Measurements from ENCODE around the gene RFFL. TPM values are rescaled to one million over a fixed set of nuclear protein-coding genes. Genes with fewer than 3 reads are reported as not detected.

RFFL gene
- total RNA-seq, 1 experiment from 2014 or later: 29.6 TPM

DNA sequence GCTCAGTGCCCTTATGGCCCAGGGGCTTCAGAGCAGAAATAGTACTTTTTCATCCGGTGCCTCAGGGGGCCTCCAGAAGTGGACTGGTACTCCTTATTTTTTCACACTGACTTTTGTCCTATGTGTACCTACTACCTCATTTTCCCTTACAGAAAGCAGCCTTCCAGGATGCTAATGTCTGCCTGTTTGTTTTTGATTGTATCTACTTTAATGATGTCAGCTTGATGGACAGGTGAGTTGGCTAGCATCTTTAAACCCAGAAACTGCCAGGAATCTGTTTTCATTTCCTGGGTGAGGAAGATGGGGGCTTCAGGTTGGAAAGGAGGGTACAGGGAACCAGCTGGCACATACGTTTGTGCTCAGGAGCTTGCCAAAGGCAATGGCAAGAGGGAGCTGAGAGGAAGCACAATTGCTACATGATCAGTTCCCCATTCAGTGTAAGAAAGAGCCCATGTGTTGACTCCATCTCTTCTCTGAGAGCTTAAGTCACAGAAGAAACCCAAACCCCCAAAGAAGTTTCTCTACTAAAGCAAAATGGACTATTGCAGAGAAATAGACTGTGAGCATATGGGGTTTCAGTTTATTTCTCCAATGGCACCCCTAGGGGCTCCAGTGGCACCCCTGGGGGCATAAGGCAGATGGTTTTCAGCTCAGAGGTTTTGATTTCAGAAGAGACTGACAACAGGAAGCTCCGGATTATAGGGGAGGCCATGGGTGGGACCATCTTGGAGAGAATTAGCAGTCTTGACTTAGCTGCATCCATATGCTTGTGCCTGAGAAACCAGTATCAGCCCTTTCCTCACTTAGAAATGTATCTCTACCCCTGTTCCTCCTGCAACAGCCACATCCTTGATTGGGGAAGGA lies 66.9 kb downstream of the RFFL start:
- peaks cover 2% of the 10 kb centered on the region for H3K36me3 ChIP-seq (ENCODE audit: control insufficient read depth, insufficient read depth, low read length)
- H3K4me1 ChIP-seq: no peaks in the 10 kb centered on the region
- BruUV-seq (replicated peaks): no TSS peak
- H3K9me3 ChIP-seq: no peaks in the 10 kb centered on the region
- intact Hi-C loops (cut with micrococcal nuclease; ENCODE audit: unreplicated experiment): loop anchor here (10.0 kb wide), 1 partner anchor 538 kb away; the partner anchor contains the start of gene SLFN12L
- no peaks in the 10 kb centered on the region for H3K27me3 Mint-ChIP-seq (ENCODE audit: insufficient read depth, unreplicated experiment)
- no peak overlapping the region for H3K27ac Mint-ChIP-seq (ENCODE audit: unreplicated experiment)
- H3K27me3 ChIP-seq (replicated peaks; ENCODE audit: control insufficient read depth, insufficient read depth, low read length): no peaks in the 10 kb centered on the region
- no peaks in the 10 kb centered on the region for H3K4me1 Mint-ChIP-seq (ENCODE audit: low read depth, unreplicated experiment)
- DNase-seq: no peak
- H3K9me3 Mint-ChIP-seq (ENCODE audit: unreplicated experiment): no peaks in the 10 kb centered on the region
- peaks cover 18% of the 10 kb centered on the region for H3K36me3 Mint-ChIP-seq (ENCODE audit: insufficient read depth, unreplicated experiment)
- POLR2A ChIA-PET: no interaction called here
- TF ChIP-seq, protein P1, sequence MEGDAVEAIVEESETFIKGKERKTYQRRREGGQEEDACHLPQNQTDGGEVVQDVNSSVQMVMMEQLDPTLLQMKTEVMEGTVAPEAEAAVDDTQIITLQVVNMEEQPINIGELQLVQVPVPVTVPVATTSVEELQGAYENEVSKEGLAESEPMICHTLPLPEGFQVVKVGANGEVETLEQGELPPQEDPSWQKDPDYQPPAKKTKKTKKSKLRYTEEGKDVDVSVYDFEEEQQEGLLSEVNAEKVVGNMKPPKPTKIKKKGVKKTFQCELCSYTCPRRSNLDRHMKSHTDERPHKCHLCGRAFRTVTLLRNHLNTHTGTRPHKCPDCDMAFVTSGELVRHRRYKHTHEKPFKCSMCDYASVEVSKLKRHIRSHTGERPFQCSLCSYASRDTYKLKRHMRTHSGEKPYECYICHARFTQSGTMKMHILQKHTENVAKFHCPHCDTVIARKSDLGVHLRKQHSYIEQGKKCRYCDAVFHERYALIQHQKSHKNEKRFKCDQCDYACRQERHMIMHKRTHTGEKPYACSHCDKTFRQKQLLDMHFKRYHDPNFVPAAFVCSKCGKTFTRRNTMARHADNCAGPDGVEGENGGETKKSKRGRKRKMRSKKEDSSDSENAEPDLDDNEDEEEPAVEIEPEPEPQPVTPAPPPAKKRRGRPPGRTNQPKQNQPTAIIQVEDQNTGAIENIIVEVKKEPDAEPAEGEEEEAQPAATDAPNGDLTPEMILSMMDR (IDR thresholded peaks at IDR 0.05; ENCODE audit: insufficient read depth in 1 of 2, low read depth in 1 of 2, low read length in 1 of 2, severe bottlenecking in 1 of 2, unreplicated experiment in 1 of 2): no peak
- CTCF ChIA-PET: interaction anchor here (1.2 kb wide), 1 partner anchor 123 kb away, joined by 6 read pairs; the partner anchor contains the start of gene RAD51D
- H3K4me3 ChIP-seq (ENCODE audit: low read depth, low read length): no peak overlapping the region
- H3K4me3 Mint-ChIP-seq (ENCODE audit: unreplicated experiment): no peak overlapping the region

DNA sequence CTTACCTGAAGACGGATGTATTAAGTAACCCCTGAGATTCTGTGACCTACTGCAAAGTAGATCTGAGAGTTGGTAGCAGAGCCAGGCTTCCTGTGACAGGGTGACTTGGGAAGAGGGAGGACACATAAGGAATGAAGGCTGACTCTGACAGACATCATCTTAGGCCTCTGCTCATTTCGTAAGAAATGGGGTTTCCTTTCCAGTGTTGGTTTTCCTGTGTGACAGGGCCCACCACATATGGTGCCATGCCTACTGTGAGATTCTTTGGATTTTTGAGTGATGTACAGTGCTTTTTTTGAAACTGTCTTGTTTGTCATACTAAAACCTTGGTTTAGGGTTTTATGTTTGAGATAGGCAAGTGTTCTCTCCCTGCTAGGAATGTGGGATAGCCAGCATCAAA lies 70.5 kb downstream of the RFFL start:
- no TSS peak for BruUV-seq (replicated peaks)
- Histone ChIP-seq H3K27me3 (replicated peaks; ENCODE audit: control insufficient read depth, insufficient read depth, low read length) (no peaks in the 10 kb centered on the region), H3K36me3 (ENCODE audit: control insufficient read depth, insufficient read depth, low read length) (peaks cover 2% of the 10 kb centered on the region), H3K9me3 (no peaks in the 10 kb centered on the region), H3K4me3 (ENCODE audit: low read depth, low read length) (no peak overlapping the region), H3K4me1 (no peaks in the 10 kb centered on the region)
- H3K36me3 Mint-ChIP-seq (ENCODE audit: insufficient read depth, unreplicated experiment): peaks cover 8% of the 10 kb centered on the region
- no peaks in the 10 kb centered on the region for H3K27me3 Mint-ChIP-seq (ENCODE audit: insufficient read depth, unreplicated experiment)
- intact Hi-C loops (cut with micrococcal nuclease; ENCODE audit: unreplicated experiment): loop anchor here (10.0 kb wide), 1 partner anchor 542 kb away; the partner anchor contains the start of gene SLFN12L
- ChIA-PET CTCF (no interaction called here), POLR2A (no interaction called here)
- DNase-seq: no peak
- no peak overlapping the region for H3K4me3 Mint-ChIP-seq (ENCODE audit: unreplicated experiment)
- TF ChIP-seq, protein P1 (IDR thresholded peaks at IDR 0.05; ENCODE audit: insufficient read depth in 1 of 2, low read depth in 1 of 2, low read length in 1 of 2, severe bottlenecking in 1 of 2, unreplicated experiment in 1 of 2): no peak
- no peak overlapping the region for H3K27ac Mint-ChIP-seq (ENCODE audit: unreplicated experiment)
- H3K4me1 Mint-ChIP-seq (ENCODE audit: low read depth, unreplicated experiment): peaks cover 4% of the 10 kb centered on the region
- no peaks in the 10 kb centered on the region for H3K9me3 Mint-ChIP-seq (ENCODE audit: unreplicated experiment)

DNA sequence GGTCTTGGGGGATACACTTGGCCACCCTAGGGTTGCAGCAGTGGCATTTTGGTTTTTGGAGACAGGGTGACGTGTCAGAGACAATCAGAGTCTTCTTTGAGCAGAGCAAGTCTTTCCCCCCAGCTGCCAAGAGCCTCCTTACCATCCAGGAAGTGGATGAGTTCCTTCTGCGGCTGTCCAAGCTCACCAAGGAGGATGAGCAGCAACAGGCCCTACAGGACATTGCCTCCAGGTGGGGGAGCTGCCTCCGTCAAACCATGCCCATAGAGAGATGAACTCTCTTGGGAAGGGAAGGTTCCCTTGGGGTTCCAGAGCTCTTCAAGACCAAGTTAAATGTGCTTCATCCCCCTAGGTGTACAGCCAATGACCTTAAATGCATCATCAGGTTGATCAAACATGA lies 71.9 kb downstream of the RFFL start:
- CTCF ChIA-PET: no interaction called here

More for the DNA sequence above, 71.9 kb downstream of the RFFL start:
- DNase-seq: no peak
- Mint-ChIP-seq H3K27me3 (ENCODE audit: insufficient read depth, unreplicated experiment) (no peaks in the 10 kb centered on the region), H3K4me3 (ENCODE audit: unreplicated experiment) (no peak overlapping the region), H3K9me3 (ENCODE audit: unreplicated experiment) (no peaks in the 10 kb centered on the region), H3K27ac (ENCODE audit: unreplicated experiment) (no peak overlapping the region), H3K4me1 (ENCODE audit: low read depth, unreplicated experiment) (peaks cover 7% of the 10 kb centered on the region), H3K36me3 (ENCODE audit: insufficient read depth, unreplicated experiment) (peaks cover 13% of the 10 kb centered on the region)
- Histone ChIP-seq H3K27me3 (replicated peaks; ENCODE audit: control insufficient read depth, insufficient read depth, low read length) (no peaks in the 10 kb centered on the region), H3K4me1 (no peaks in the 10 kb centered on the region), H3K9me3 (no peaks in the 10 kb centered on the region), H3K4me3 (ENCODE audit: low read depth, low read length) (no peak overlapping the region), H3K36me3 (ENCODE audit: control insufficient read depth, insufficient read depth, low read length) (peaks cover 2% of the 10 kb centered on the region)
- POLR2A ChIA-PET: interaction anchor here (1.5 kb wide), 1 partner anchor 11 kb away, joined by 5 read pairs; no protein-coding TSS in a partner anchor
- BruUV-seq (replicated peaks): no TSS peak
- intact Hi-C loops (cut with micrococcal nuclease; ENCODE audit: unreplicated experiment): loop anchor here (10.0 kb wide), 1 partner anchor 543 kb away; the partner anchor contains the start of gene SLFN12L
- TF ChIP-seq, protein P1 (IDR thresholded peaks at IDR 0.05; ENCODE audit: insufficient read depth in 1 of 2, low read depth in 1 of 2, low read length in 1 of 2, severe bottlenecking in 1 of 2, unreplicated experiment in 1 of 2): no peak

Measured in Caco-2 (cell line).